LNCaP clone FGC (cell line): ENCODE data around the gene ADD1.

Source experiments
- DNase-seq: peaks from one replicate; pipeline ENCODE4 v3.0.0-alpha.2; 2011; ENCODE audit warnings: low read depth
- H3K4me3 ChIP-seq: 2 replicates; pipeline ENCODE4 v1.5.1; 2011; ENCODE audit warnings: mild to moderate bottlenecking, low read depth, low read length, control low read depth
- TF ChIP-seq, protein P1 (sequence below): IDR thresholded peaks from 2 replicates; pipeline ENCODE4 v1.5.1; 2012; ENCODE audit warnings: mild to moderate bottlenecking; ENCODE audit not compliant: control insufficient read depth, insufficient read depth; ENCODE audit errors: extremely low read depth

ADD1 gene

DNA sequence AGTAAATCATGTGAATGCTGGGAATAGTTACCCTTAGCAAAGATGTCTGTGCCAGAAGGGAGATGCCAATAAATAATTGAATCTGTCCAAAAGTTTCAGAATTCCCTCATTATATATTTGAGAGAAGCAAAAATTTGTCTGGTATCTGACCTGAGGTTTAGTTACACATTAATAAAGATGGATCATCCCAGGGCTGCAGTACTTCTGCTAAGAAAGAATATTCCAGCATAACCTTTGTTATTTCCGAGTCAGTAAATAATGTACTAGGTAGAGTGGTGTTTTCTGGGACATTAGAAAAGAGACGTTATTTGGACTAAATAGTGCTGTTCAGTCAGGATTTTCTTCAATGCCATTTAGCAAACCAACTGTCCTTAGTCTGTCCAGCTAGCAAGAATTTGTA is 26.4 kb downstream of the ADD1 start:
- TF ChIP-seq, protein P1, sequence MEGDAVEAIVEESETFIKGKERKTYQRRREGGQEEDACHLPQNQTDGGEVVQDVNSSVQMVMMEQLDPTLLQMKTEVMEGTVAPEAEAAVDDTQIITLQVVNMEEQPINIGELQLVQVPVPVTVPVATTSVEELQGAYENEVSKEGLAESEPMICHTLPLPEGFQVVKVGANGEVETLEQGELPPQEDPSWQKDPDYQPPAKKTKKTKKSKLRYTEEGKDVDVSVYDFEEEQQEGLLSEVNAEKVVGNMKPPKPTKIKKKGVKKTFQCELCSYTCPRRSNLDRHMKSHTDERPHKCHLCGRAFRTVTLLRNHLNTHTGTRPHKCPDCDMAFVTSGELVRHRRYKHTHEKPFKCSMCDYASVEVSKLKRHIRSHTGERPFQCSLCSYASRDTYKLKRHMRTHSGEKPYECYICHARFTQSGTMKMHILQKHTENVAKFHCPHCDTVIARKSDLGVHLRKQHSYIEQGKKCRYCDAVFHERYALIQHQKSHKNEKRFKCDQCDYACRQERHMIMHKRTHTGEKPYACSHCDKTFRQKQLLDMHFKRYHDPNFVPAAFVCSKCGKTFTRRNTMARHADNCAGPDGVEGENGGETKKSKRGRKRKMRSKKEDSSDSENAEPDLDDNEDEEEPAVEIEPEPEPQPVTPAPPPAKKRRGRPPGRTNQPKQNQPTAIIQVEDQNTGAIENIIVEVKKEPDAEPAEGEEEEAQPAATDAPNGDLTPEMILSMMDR: no peak
- no peak for DNase-seq
- no peak overlapping the region for H3K4me3 ChIP-seq

DNA sequence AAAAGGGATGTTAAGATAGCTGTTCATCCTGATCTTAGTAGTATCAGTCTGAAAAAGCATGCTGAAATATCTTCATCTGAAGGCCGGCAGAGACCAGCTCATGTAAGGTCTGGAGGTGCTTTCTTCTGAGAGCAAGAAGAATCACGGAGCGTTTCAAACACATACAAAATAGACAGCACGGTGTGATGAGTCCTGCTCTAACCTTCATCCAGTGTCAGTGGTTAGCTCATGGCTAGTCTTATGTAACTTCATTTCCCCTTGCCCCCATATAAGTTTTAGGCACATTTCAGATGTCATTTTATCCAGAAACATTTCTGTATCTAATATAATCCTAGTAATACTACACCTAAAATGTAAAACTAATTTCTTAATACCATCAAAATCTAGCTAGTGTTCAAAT is 27.8 kb downstream of the ADD1 start:
- TF ChIP-seq, protein P1: no peak
- H3K4me3 ChIP-seq: no peak overlapping the region
- no peak for DNase-seq

DNA sequence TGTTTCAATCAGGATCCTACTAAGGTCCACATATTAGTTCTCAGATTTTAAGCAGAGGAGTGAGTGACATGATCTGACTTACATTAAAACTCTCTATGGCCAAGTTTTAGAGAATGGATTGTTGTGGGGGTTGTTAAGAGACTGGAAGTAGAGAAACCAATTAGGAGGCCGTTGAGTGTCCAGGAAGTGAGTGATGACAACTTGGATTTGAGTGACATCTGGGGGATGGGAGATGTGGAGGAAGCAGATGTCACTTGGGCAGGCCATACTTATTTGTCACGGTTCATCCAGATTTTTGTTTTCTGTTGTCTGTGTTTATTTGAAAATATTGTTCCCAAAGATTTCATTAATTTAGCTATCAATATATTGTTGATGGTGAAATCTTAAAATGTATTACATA is 28.3 kb downstream of the ADD1 start:
- H3K4me3 ChIP-seq: no peak overlapping the region
- TF ChIP-seq, protein P1: no peak
- DNase-seq: no peak

DNA sequence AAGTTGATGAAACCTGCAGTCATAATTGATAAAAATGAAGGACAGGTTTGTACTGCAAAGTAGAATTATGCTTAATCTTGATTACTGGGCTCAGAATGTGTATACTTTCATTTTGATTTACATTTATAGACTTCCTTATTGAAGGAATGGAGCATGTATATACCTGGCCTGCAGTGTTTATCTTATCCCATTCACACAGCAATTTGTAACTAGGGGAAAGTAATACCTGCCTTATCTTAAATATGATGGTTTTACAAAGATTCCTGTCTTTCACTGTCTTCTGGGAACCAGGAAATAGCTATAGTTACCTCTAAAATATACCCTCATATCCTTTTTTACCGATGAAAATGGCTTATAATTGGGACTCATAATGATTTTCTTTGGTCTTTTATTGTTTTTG is 29.7 kb downstream of the ADD1 start:
- TF ChIP-seq, protein P1: no peak
- H3K4me3 ChIP-seq: peak overlapping the region; percentile 16; the same call in 1 of the 2 replicates
- peak; percentile 19 for DNase-seq

DNA sequence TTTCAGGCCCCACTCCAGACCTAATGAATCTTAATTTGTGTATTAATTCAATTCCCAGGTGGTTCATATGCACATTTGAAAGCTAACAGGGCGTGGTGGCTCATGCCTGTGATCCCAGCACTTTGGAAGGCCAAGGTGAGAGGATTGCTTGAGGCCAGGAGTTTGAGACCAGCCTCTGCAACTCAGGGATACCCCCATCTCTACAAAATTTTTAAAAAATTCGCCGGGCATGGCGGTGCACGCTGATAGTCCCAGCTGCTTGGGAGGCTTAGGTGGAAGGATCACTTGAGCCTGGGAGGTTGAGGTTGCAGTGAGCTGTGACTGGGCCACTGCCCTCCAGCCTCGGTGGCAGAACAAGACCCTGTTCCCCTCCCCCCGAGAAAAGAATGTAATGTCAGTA is 31.2 kb downstream of the ADD1 start:
- DNase-seq: no peak
- TF ChIP-seq, protein P1: no peak
- no peak overlapping the region for H3K4me3 ChIP-seq

DNA sequence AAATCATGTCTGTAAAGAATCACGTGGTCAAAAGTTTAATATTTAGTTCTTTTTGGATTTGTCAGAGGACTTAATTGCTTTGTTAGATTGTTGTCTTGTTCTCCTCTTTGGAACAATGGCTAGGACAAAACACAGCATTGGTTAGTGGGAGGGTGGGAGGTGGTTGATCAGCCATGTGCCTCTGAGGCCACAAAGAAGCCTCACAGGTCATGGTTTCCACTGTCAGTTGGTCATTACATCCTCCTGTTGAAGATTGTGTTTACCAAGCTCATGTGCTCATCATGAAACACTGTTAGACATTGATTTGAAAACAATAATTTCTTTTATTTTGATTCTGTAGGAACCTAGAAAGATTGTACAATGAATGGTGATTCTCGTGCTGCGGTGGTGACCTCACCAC is 31.9 kb downstream of the ADD1 start:
- no peak for DNase-seq
- H3K4me3 ChIP-seq: no peak overlapping the region
- TF ChIP-seq, protein P1: no peak

DNA sequence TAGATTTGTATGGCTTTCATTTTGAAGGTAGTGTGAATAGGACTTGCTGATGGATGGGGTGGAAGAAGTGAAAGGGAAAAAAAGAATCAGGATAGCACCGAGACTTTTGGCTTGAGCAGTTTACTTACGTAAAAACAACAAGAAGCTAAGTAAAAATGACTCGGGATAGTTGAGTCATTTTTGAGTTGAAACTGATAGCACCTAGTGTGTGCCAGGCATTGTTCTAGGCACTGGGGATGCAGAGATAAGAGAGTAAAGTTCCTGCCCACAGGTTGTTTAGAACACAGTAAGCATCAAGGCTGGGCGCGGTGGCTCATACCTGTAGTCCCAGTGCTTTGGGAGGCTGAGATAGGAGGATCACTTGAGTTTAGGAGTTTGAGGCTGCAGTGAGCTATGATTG is 34.7 kb downstream of the ADD1 start:
- H3K4me3 ChIP-seq: no peak overlapping the region
- no peak for DNase-seq
- TF ChIP-seq, protein P1: no peak
